ENCODE data around the gene RAB25. TPM values are rescaled to one million over a fixed set of nuclear protein-coding genes. Genes with fewer than 3 reads are reported as not detected.
"Not testable (repeated sequence)": the region's sequence is repeated elsewhere in the genome, so short reads cannot be mapped to it uniquely, and the experiment has no call there.

The RAB25 gene
- polyA plus RNA-seq, 2 of the 4 experiments (the other 2 are of a cell fraction), result not detected

GRCh38 chr1:156070548-156070947 lies 9.6 kb downstream of the RAB25 start:
- Histone ChIP-seq H3K4me2 (no peak overlapping the region), H3K4me1 (no peaks in the 10 kb centered on the region; the same call in 2 of the 3 replicates), H3K9me3 (no peaks in the 10 kb centered on the region), H3K4me3 (no peak overlapping the region), H3K27ac (peak overlapping the region in 1 of 2 experiments; percentile 21; a peak in 2 of 6 replicates)
- ChIA-PET POLR2A (no interaction called here), CTCF (interaction anchor here (1.7 to 2.3 kb wide), 2 partner anchors 133 to 154 kb away, joined by 4 to 10 read pairs; no protein-coding TSS in a partner anchor)
- TF ChIP-seq RAD21 (conservative IDR thresholded peaks at IDR 0.05 in 1 of 2, IDR thresholded peaks at IDR 0.05 in 1 of 2) (no peak), HEYL (CRISPR knock-in tag; IDR thresholded peaks at IDR 0.05) (no peak), CHD2 (IDR thresholded peaks at IDR 0.05; ENCODE audit: low read length, partially characterized antibody) (no peak), HES2 (IDR thresholded peaks at IDR 0.05) (no peak), ZC3H11A (IDR thresholded peaks at IDR 0.05) (no peak), ZSCAN20 (CRISPR knock-in tag; IDR thresholded peaks at IDR 0.05) (no peak), HOXA7 (CRISPR knock-in tag; IDR thresholded peaks at IDR 0.05) (no peak), JUNB (IDR thresholded peaks at IDR 0.05) (no peak), JUN (IDR thresholded peaks at IDR 0.05) (no peak)
- TF ChIP-seq, protein P1, sequence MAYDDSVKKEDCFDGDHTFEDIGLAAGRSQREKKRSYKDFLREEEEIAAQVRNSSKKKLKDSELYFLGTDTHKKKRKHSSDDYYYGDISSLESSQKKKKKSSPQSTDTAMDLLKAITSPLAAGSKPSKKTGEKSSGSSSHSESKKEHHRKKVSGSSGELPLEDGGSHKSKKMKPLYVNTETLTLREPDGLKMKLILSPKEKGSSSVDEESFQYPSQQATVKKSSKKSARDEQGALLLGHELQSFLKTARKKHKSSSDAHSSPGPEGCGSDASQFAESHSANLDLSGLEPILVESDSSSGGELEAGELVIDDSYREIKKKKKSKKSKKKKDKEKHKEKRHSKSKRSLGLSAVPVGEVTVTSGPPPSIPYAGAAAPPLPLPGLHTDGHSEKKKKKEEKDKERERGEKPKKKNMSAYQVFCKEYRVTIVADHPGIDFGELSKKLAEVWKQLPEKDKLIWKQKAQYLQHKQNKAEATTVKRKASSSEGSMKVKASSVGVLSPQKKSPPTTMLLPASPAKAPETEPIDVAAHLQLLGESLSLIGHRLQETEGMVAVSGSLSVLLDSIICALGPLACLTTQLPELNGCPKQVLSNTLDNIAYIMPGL (CRISPR knock-in tag; IDR thresholded peaks at IDR 0.05; ENCODE audit: borderline replicate concordance), result no peak
- FAIRE-seq (no peak), ATAC-seq (no peak), DNase-seq (ENCODE audit: low read depth in 1 of 2, low spot score in 1 of 2) (no peak)
- 81% methylated on average over 4 of the region's 4 CpGs for WGBS (ENCODE audit: missing lambda C conversion rate)

DNA sequence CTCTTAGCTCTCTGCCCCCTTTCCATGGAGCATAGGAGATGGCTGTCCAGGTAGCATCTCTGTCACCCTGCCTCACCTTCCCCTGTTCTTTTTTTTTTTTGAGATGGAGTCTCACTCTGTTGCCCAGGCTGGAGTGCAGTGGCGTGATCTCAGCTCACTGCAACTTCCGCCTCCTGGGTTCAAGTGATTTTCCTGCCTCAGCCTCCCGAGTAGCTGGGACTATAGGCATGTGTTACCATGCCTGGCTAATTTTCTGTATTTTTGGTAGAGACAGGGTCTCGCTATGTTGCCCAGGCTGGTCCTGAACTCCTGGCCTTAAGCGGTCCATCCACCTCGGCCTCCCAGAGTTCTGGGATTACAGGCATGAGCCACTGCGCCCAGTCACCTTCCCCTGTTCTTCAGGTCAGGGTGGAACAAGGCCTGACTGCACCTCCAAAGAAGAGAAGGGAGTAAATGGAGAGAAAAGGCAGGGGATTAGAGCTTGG lies 10.4 kb downstream of the RAB25 start:
- H3K4me3 ChIP-seq; DNase-seq (ENCODE audit: low read depth in 1 of 2, low spot score in 1 of 2); ATAC-seq; H3K9me3 ChIP-seq; H3K27ac ChIP-seq; POLR2A ChIA-PET; FAIRE-seq; H3K4me1 ChIP-seq; H3K4me2 ChIP-seq: not testable (repeated sequence)
- CTCF ChIA-PET, result interaction anchor here (1.7 to 3.1 kb wide), 4 partner anchors 19 to 154 kb away, joined by 4 to 11 read pairs (median 8); no protein-coding TSS in a partner anchor
- 82% methylated on average over 7 of the region's 7 CpGs for whole genome bisulfite sequencing (ENCODE audit: missing lambda C conversion rate)

DNA sequence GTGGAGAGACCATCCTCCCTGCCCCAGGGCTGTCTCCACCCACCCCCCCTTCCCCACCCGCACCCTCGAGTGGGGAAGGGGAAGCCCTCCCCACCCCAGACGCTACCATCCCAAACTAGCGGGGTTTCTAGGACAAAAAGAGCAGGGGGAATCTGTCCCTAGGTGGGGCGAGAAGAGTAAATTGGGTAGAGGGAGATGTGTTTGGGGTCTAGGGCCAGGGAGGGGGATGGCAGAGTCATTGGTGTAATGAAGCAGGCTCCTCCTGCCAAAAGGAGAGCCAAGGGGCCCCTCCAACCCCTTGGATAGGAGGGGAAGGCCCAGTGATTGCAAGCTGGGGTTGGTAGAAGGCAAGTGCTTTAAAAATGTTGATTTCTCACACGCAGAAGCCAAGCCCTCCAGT lies 11.3 kb downstream of the RAB25 start:
- Histone ChIP-seq H3K9me3 (no peaks in the 10 kb centered on the region), H3K4me1 (no peaks in the 10 kb centered on the region; the same call in 2 of the 3 replicates), H3K4me2 (no peak overlapping the region), H3K27ac (no peak overlapping the region), H3K4me3 (no peak overlapping the region)
- WGBS (ENCODE audit: missing lambda C conversion rate), result 84% methylated on average over 4 of the region's 6 CpGs
- no peak for ATAC-seq
- no peak for FAIRE-seq
- DNase-seq (ENCODE audit: low read depth in 1 of 2, low spot score in 1 of 2), result no peak
- CTCF ChIA-PET, result interaction anchor here (1.0 to 3.1 kb wide), 6 partner anchors 18 to 153 kb away, joined by 3 to 11 read pairs (median 6); no protein-coding TSS in a partner anchor
- TF ChIP-seq EHMT2 (IDR thresholded peaks at IDR 0.05; ENCODE audit: low read depth) (no peak), CHD4 (IDR thresholded peaks at IDR 0.05; ENCODE audit: borderline replicate concordance) (no peak), MYC (IDR thresholded peaks at IDR 0.05; ENCODE audit: borderline replicate concordance, low read length) (no peak), CHD2 (IDR thresholded peaks at IDR 0.05; ENCODE audit: low read length, partially characterized antibody) (no peak), RCOR1 (IDR thresholded peaks at IDR 0.05; ENCODE audit: low read depth, low read length) (no peak), RNF2 (IDR thresholded peaks at IDR 0.05; ENCODE audit: borderline replicate concordance, low read depth) (no peak), POLR2A (IDR thresholded peaks at IDR 0.05; ENCODE audit: low read length) (no peak)
- POLR2A ChIA-PET, result no interaction called here

GRCh38 chr1:156073110-156073687 lies 12.2 kb downstream of the RAB25 start:
- FAIRE-seq (no peak), DNase-seq (ENCODE audit: low read depth in 1 of 2, low spot score in 1 of 2) (no peak), ATAC-seq (no peak)
- H3K4me3 ChIP-seq, result no peak overlapping the region
- no peak overlapping the region for H3K4me2 ChIP-seq
- ChIA-PET CTCF (interaction anchor here (0.7 to 3.1 kb wide), 9 partner anchors 10 to 68 kb away, joined by 3 to 11 read pairs (median 4); no protein-coding TSS in a partner anchor), POLR2A (no interaction called here)
- no peaks in the 10 kb centered on the region for H3K9me3 ChIP-seq
- WGBS (ENCODE audit: missing lambda C conversion rate), result 22% methylated on average over 1 of the region's 1 CpG
- no peaks in the 10 kb centered on the region; the same call in 2 of the 3 replicates for H3K4me1 ChIP-seq
- H3K27ac ChIP-seq, result no peak overlapping the region
- TF ChIP-seq MAZ (IDR thresholded peaks at IDR 0.05; ENCODE audit: borderline replicate concordance, low read depth, low read length) (no peak), KDM5A (IDR thresholded peaks at IDR 0.05) (no peak), TFCP2L1 (CRISPR knock-in tag; IDR thresholded peaks at IDR 0.05) (no peak), PHF8 (IDR thresholded peaks at IDR 0.05; ENCODE audit: borderline replicate concordance, low read depth) (no peak), ZFP36 (IDR thresholded peaks at IDR 0.05; ENCODE audit: borderline replicate concordance, partially characterized antibody) (no peak), RFX5 (IDR thresholded peaks at IDR 0.05) (no peak), HOXB13 (CRISPR knock-in tag; IDR thresholded peaks at IDR 0.05; ENCODE audit: low read depth) (no peak)
- TF ChIP-seq, protein P2, sequence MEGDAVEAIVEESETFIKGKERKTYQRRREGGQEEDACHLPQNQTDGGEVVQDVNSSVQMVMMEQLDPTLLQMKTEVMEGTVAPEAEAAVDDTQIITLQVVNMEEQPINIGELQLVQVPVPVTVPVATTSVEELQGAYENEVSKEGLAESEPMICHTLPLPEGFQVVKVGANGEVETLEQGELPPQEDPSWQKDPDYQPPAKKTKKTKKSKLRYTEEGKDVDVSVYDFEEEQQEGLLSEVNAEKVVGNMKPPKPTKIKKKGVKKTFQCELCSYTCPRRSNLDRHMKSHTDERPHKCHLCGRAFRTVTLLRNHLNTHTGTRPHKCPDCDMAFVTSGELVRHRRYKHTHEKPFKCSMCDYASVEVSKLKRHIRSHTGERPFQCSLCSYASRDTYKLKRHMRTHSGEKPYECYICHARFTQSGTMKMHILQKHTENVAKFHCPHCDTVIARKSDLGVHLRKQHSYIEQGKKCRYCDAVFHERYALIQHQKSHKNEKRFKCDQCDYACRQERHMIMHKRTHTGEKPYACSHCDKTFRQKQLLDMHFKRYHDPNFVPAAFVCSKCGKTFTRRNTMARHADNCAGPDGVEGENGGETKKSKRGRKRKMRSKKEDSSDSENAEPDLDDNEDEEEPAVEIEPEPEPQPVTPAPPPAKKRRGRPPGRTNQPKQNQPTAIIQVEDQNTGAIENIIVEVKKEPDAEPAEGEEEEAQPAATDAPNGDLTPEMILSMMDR (IDR thresholded peaks at IDR 0.05), result no peak
